GM12878 (cell line): ENCODE results near the gene CYREN. TPM values are rescaled to one million over a fixed set of nuclear protein-coding genes. Genes with fewer than 3 reads are reported as not detected.
A peak's percentile ranks its signal among the peaks of the same experiment; 100 is the strongest.

ENCODE experiments used
- ATAC-seq: fragments of 200-7000 bp; cut with Tn5 transposase; 3 replicates; pipeline ENCODE4 v1.9.1; 2020; ENCODE audit warnings: mild to moderate bottlenecking, moderate library complexity
- BruUV-seq: library from RNA; stranded (reverse); fragments of 400-500 nt; replicated peaks from 2 replicates; lab custom pipeline; 2021; lab: Mats Ljungman, UMichigan
- CTCF ChIA-PET: fragments of 300-600 bp; sonication (Branson Sonifier 250); formaldehyde crosslinking; extraction: SDS; loops from one replicate; lab custom pipeline; 2021; ENCODE audit warnings: inconsistent platforms; lab: Yijun Ruan, JAX
- POLR2A ChIA-PET: fragments of 350-600 bp; formaldehyde crosslinking; extraction: SDS; loops from one replicate; lab custom pipeline; 2021; ENCODE audit warnings: inconsistent platforms; lab: Charles Lee
- RAD21 ChIA-PET: fragments of 300-600 bp; sonication (Branson Sonifier 250); formaldehyde crosslinking; loops from one replicate; lab custom pipeline; 2023; ENCODE audit warnings: antibody characterized with exemption; ENCODE audit not compliant: unreplicated experiment; lab: Charles Lee
- SMC1A ChIA-PET: fragments of 300-600 bp; sonication (Branson Sonifier 250); formaldehyde crosslinking; loops from one replicate; lab custom pipeline; 2023; ENCODE audit not compliant: unreplicated experiment, uncharacterized antibody; lab: Charles Lee
- DNase-seq: peaks from one replicate; pipeline ENCODE4 v3.0.0-alpha.2; 2011; ENCODE audit warnings: low read depth, low spot score
- FAIRE-seq: peaks from 3 replicates; lab custom pipeline; 2011; peaks lifted over from hg19 to GRCh38; lab: Jason Lieb, UNC
- H2AFZ ChIP-seq: 2 replicates; pipeline ENCODE4 v1.6.0; 2011; ENCODE audit warnings: low read depth, low read length, control low read depth; ENCODE audit not compliant: control insufficient read depth
- H3K27ac ChIP-seq: 2 replicates; pipeline ENCODE4 v1.5.1; 2011; ENCODE audit warnings: control low read depth; ENCODE audit not compliant: control insufficient read depth, insufficient read depth
- H3K27me3 ChIP-seq, 2 experiments: replicated peaks in 1 of 2; 2 replicates each; pipeline versions ENCODE4 v1.6.0 to v1.6.1; 2011; ENCODE audit warnings: low read length in 1 of 2; ENCODE audit not compliant: control insufficient read depth in 2 of 2, insufficient read depth in 2 of 2
- H3K36me3 ChIP-seq, 2 experiments: 2 replicates each; pipeline ENCODE4 v1.5.1; 2011; ENCODE audit warnings: low read length in 1 of 2; ENCODE audit not compliant: control insufficient read depth in 2 of 2, insufficient read depth in 2 of 2
- H3K4me1 ChIP-seq: 2 replicates; pipeline ENCODE4 v1.6.1; 2011; ENCODE audit warnings: mild to moderate bottlenecking, low read length, moderate library complexity, mixed read lengths; ENCODE audit not compliant: control insufficient read depth, insufficient read depth
- H3K4me2 ChIP-seq: 2 replicates; pipeline ENCODE4 v1.6.0; 2011; ENCODE audit warnings: control low read depth; ENCODE audit not compliant: control insufficient read depth, insufficient read depth
- H3K4me3 ChIP-seq: fragments of 200-600 bp; sonication (generic); 2 replicates; pipeline ENCODE4 v1.5.1; 2016
- H3K79me2 ChIP-seq: 2 replicates; pipeline ENCODE4 v1.6.0; 2011; ENCODE audit warnings: low read length; ENCODE audit not compliant: control insufficient read depth, insufficient read depth
- H3K9ac ChIP-seq: 2 replicates; pipeline ENCODE4 v1.8.0; 2011; ENCODE audit warnings: low read length, control low read depth, mixed read lengths; ENCODE audit not compliant: control insufficient read depth, insufficient read depth
- H3K9me3 ChIP-seq: replicated peaks from 3 replicates; pipeline ENCODE4 v1.5.1; 2011; ENCODE audit warnings: mild to moderate bottlenecking, low read length; ENCODE audit not compliant: control insufficient read depth, insufficient read depth
- H4K20me1 ChIP-seq: 2 replicates; pipeline ENCODE4 v1.6.0; 2011; ENCODE audit not compliant: control insufficient read depth, insufficient read depth
- CTCF ChIP-seq, 3 experiments: IDR thresholded peaks in 2 of 3; conservative IDR thresholded peaks in 1 of 3; 2 replicates each; pipeline ENCODE4 v1.5.1; 2011; ENCODE audit warnings: low read depth in 3 of 3, low read length in 3 of 3, mild to moderate bottlenecking in 3 of 3, control low read depth in 2 of 3, moderate library complexity in 2 of 3, inconsistent platforms in 1 of 3, mixed read lengths in 1 of 3; ENCODE audit not compliant: control insufficient read depth in 2 of 3, insufficient read depth in 1 of 3; ENCODE audit errors: extremely low read depth in 1 of 3
- E4F1 ChIP-seq: fragments of 450-650 bp; IDR thresholded peaks from 2 replicates; pipeline ENCODE4 v1.6.1; 2018; ENCODE audit warnings: borderline replicate concordance, mild to moderate bottlenecking; ENCODE audit not compliant: partially characterized antibody
- EP300 ChIP-seq, 2 experiments: fragments of 150-350 bp in 1 of 2; IDR thresholded peaks; 2 replicates each; pipeline ENCODE4 v1.6.1; 2011 to 2012; ENCODE audit warnings: low read depth in 2 of 2, low read length in 2 of 2, borderline replicate concordance in 1 of 2, improper control_type of control experiment in 1 of 2, inconsistent platforms in 1 of 2; ENCODE audit not compliant: control insufficient read depth in 1 of 2
- ESRRA ChIP-seq: IDR thresholded peaks from 2 replicates; pipeline ENCODE4 v1.6.1; 2012; ENCODE audit warnings: mild to moderate bottlenecking, low read length, improper control_type of control experiment
- FOXM1 ChIP-seq: IDR thresholded peaks from 2 replicates; pipeline ENCODE4 v1.6.1; 2012; ENCODE audit warnings: low read depth, mild to moderate bottlenecking, inconsistent platforms, low read length, moderate library complexity
- IKZF1 ChIP-seq: fragments of 450-650 bp; conservative IDR thresholded peaks from 2 replicates; pipeline ENCODE4 v1.6.1; 2017; ENCODE audit warnings: antibody characterized with exemption, mild to moderate bottlenecking
- TARDBP ChIP-seq: IDR thresholded peaks from 2 replicates; pipeline ENCODE4 v1.6.1; 2016; ENCODE audit warnings: borderline replicate concordance
- ZBTB40 ChIP-seq: fragments of 450-650 bp; IDR thresholded peaks from 2 replicates; pipeline ENCODE4 v1.6.1; 2016; ENCODE audit warnings: mild to moderate bottlenecking, moderate library complexity, borderline replicate concordance
- ZNF207 ChIP-seq: fragments of 450-650 bp; IDR thresholded peaks from 2 replicates; pipeline ENCODE4 v1.6.1; 2014; ENCODE audit warnings: antibody characterized with exemption, mild to moderate bottlenecking, borderline replicate concordance
- ZNF274 ChIP-seq: IDR thresholded peaks from one replicate; pipeline ENCODE4 v1.8.0; 2011; ENCODE audit not compliant: insufficient read length, insufficient read depth
- WGBS: methylation state at CpG from one replicate; pipeline ENCODE4 v1.1.6; 2016; ENCODE audit warnings: low lambda C conversion rate; ENCODE audit not compliant: insufficient replicate concordance, insufficient coverage; ENCODE audit errors: missing lambda C conversion rate; 5-methylcytosine and 5-hydroxymethylcytosine counted together
- in situ Hi-C: fragments of 300-500 bp; cut with MboI; formaldehyde crosslinking; loops from 9 replicates; pipeline ENCODE4 v1.14.3; 2018; ENCODE audit warnings: mixed read lengths
- intact Hi-C: fragments of 100-400 bp; cut with micrococcal nuclease; formaldehyde crosslinking; loops from one replicate; pipeline ENCODE4 v1.14.2; 2022; ENCODE audit not compliant: unreplicated experiment
- polyA plus RNA-seq, 11 experiments: library from polyadenylated mRNA; depleted of rRNA in 4 of 11; unstranded in 6 of 11; stranded (reverse) in 5 of 11; fragments of >200 nt; fragmentation: Nextera tagmentation in 4 of 11; fragmentation: Illumina TruSeq in 1 of 11; extraction: Ambion mirVana in 4 of 11; extraction: Trizol in 1 of 11; gene quantifications; 1 replicate in 1 of 11; 2 replicates in 10 of 11; pipeline versions ENCODE4 v1.2.1 to v1.2.3, GENCODE V29; 2011 to 2016; ENCODE audit warnings: inconsistent platforms in 2 of 11, missing spikeins in 2 of 11, low read depth in 1 of 11
- total RNA-seq, 4 experiments: library from RNA; depleted of rRNA in 3 of 4; stranded (reverse); fragments of >200 nt in 3 of 4; fragmentation: Illumina TruSeq in 1 of 4; extraction: Trizol in 1 of 4; gene quantifications; 2 replicates each; pipeline versions ENCODE4 v1.2.1 to v1.2.3, GENCODE V29; 2013 to 2021
- TF ChIP-seq, protein P1 (sequence below): IDR thresholded peaks from 2 replicates; pipeline ENCODE4 v1.6.1; 2011; ENCODE audit warnings: low read depth, mild to moderate bottlenecking, low read length, moderate library complexity, borderline replicate concordance; ENCODE audit errors: extremely low read depth

The CYREN gene
- total and polyA plus RNA-seq, 10 of the 15 experiments (the other 5 are each of a cell fraction or from before 2014, with no cell fraction given) = 8.7 to 64.3 (median 55.7) TPM

DNA sequence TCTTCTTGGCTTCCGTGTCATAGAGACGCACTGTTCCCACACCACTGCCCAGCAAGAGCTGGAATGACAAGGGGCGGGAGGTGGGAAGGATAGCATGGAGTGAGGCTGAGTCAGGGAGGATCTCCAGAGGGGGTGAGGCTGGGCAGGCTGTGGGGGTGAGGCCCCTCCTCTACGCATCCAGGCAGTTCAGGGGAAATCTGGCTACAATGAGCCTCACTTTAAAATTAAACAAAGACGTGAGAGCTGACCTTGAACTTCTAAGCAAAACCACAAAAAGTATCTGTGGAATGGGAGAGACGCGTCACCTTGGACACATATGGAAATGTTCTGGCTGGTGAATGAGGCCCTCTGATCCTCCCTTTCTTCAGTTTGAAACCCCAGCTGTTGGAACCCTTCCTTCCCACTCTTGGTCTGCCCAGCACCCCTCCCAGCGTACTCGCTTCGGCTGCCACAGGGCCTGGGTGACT is 23.1 kb upstream of the CYREN start (continued):
- no peak for TF ChIP-seq CTCF (IDR thresholded peaks at IDR 0.05 in 2 of 3, conservative IDR thresholded peaks at IDR 0.05 in 1 of 3; ENCODE audit: control insufficient read depth in 2 of 3, extremely low read depth in 1 of 3, insufficient read depth in 1 of 3, low read depth in 3 of 3, low read length in 3 of 3)
- no peak for TF ChIP-seq EP300 (IDR thresholded peaks at IDR 0.05; ENCODE audit: borderline replicate concordance in 1 of 2, control insufficient read depth in 1 of 2, low read depth in 2 of 2, low read length in 2 of 2)
- TF ChIP-seq ZNF274 = no peak

- Histone ChIP-seq H3K27me3 (no peaks in the 10 kb centered on the region), H3K4me2 (no peak overlapping the region), H3K36me3 (peaks cover 25 to 44% of the 10 kb centered on the region in 2 experiments), H3K9ac (no peak overlapping the region), H3K79me2 (peaks cover 9% of the 10 kb centered on the region), H2AFZ (no peak overlapping the region), H4K20me1 (no peaks in the 10 kb centered on the region), H3K4me1 (peaks cover 15% of the 10 kb centered on the region), H3K27ac (no peak overlapping the region), H3K4me3 (no peak overlapping the region), H3K9me3 (no peaks in the 10 kb centered on the region)
- 87% methylated on average over 11 of the region's 11 CpGs for WGBS
- CTCF ChIA-PET = interaction anchor here (1.1 to 10.2 kb wide), 3 partner anchors 14 to 207 kb away, joined by 4 to 135 read pairs (median 108); partner anchors contain the start of genes AGBL3, CYREN and WDR91
- in situ Hi-C loops = no loop called here
- DNase-seq = no peak
- RAD21 ChIA-PET = interaction anchor here (7.9 kb wide), 1 partner anchor 14 kb away, joined by 230 read pairs; the partner anchor contains the start of gene WDR91
- FAIRE-seq = no peak
- intact Hi-C loops = no loop called here
- no TSS peak for BruUV-seq
- ATAC-seq = no peak
- TF ChIP-seq TARDBP = no peak
- no peak for TF ChIP-seq IKZF1
- TF ChIP-seq, protein P1, sequence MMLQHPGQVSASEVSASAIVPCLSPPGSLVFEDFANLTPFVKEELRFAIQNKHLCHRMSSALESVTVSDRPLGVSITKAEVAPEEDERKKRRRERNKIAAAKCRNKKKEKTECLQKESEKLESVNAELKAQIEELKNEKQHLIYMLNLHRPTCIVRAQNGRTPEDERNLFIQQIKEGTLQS = no peak
- TF ChIP-seq ZBTB40 = peak; percentile 70; the same call in 1 of the 2 replicates
- TF ChIP-seq ZNF207 = no peak
- no peak for TF ChIP-seq ESRRA
- no peak for TF ChIP-seq FOXM1
- TF ChIP-seq E4F1 = no peak
- POLR2A ChIA-PET = interaction anchor here (1.6 to 9.3 kb wide), 3 partner anchors 11 to 55 kb away, joined by 4 to 299 read pairs (median 12); partner anchors contain the start of gene WDR91
- SMC1A ChIA-PET = no interaction called here
Observed at GRCh38 chr7:135192914-135193536, 22.5 kb upstream of the CYREN start.
